ENCODE data around the gene CRYBA2.

CRYBA2 gene

GRCh38 chr2:218986148-218986761 is 7.0 kb downstream of the CRYBA2 start:
- H3K4me3 Mint-ChIP-seq = no peak overlapping the region
- H3K36me3 Mint-ChIP-seq (ENCODE audit: low read depth) = no peaks in the 10 kb centered on the region
- no peak for DNase-seq (ENCODE audit: low spot score)
- H3K27ac Mint-ChIP-seq = no peak overlapping the region
- H3K4me1 Mint-ChIP-seq (ENCODE audit: low read depth) = peaks cover 4% of the 10 kb centered on the region
- no peaks in the 10 kb centered on the region for H3K9me3 Mint-ChIP-seq
- peaks cover 84% of the 10 kb centered on the region for H3K27me3 Mint-ChIP-seq (ENCODE audit: low read depth)

- H3K36me3 Mint-ChIP-seq (ENCODE audit: low read depth) = peaks cover 2% of the 10 kb centered on the region
- H3K9me3 Mint-ChIP-seq = no peaks in the 10 kb centered on the region
- H3K27me3 Mint-ChIP-seq (ENCODE audit: low read depth) = peaks cover 82% of the 10 kb centered on the region
- H3K4me3 Mint-ChIP-seq = no peak overlapping the region
- no peak overlapping the region for H3K27ac Mint-ChIP-seq
- H3K4me1 Mint-ChIP-seq (ENCODE audit: low read depth) = peaks cover 8% of the 10 kb centered on the region
- no peak for DNase-seq (ENCODE audit: low spot score)
These were observed 7.7 kb downstream of the CRYBA2 start for GRCh38 chr2:218985325-218986091.

GRCh38 chr2:218985021-218985324 is 8.2 kb downstream of the CRYBA2 start, which contains the start of gene FEV:
Gene FEV, minus strand, starts transcription at chr2:218985184. Its CDS starts 109 bp downstream, at chr2:218985075.
- peaks cover 81% of the 10 kb centered on the region for H3K27me3 Mint-ChIP-seq (ENCODE audit: low read depth)
- H3K36me3 Mint-ChIP-seq (ENCODE audit: low read depth) = peaks cover 2% of the 10 kb centered on the region
- no peaks in the 10 kb centered on the region for H3K9me3 Mint-ChIP-seq
- no peak for DNase-seq (ENCODE audit: low spot score)
- peaks cover 11% of the 10 kb centered on the region for H3K4me1 Mint-ChIP-seq (ENCODE audit: low read depth)
- no peak within 1 kb of the TSS for H3K27ac Mint-ChIP-seq
- H3K4me3 Mint-ChIP-seq = no peak within 1 kb of the TSS

- Mint-ChIP-seq H3K36me3 (ENCODE audit: low read depth) (peaks cover 2% of the 10 kb centered on the region), H3K4me1 (ENCODE audit: low read depth) (peaks cover 11% of the 10 kb centered on the region), H3K4me3 (no peak overlapping the region), H3K9me3 (no peaks in the 10 kb centered on the region), H3K27ac (no peak overlapping the region), H3K27me3 (ENCODE audit: low read depth) (peaks cover 82% of the 10 kb centered on the region)
- DNase-seq (ENCODE audit: low spot score) = no peak
These were observed 8.8 kb downstream of the CRYBA2 start for GRCh38 chr2:218984239-218985020.

- DNase-seq (ENCODE audit: low spot score) = no peak
- Mint-ChIP-seq H3K27me3 (ENCODE audit: low read depth) (peaks cover 80% of the 10 kb centered on the region), H3K4me1 (ENCODE audit: low read depth) (peaks cover 11% of the 10 kb centered on the region), H3K27ac (no peak overlapping the region), H3K4me3 (no peak overlapping the region), H3K9me3 (no peaks in the 10 kb centered on the region), H3K36me3 (ENCODE audit: low read depth) (peaks cover 2% of the 10 kb centered on the region)
These were observed 9.3 kb downstream of the CRYBA2 start for GRCh38 chr2:218983934-218984238.

- Mint-ChIP-seq H3K4me1 (ENCODE audit: low read depth) (peaks cover 11% of the 10 kb centered on the region), H3K9me3 (no peaks in the 10 kb centered on the region), H3K4me3 (no peak overlapping the region), H3K27ac (no peak overlapping the region), H3K27me3 (ENCODE audit: low read depth) (peaks cover 78% of the 10 kb centered on the region), H3K36me3 (ENCODE audit: low read depth) (peaks cover 2% of the 10 kb centered on the region)
- no peak for DNase-seq (ENCODE audit: low spot score)
These were observed 9.8 kb downstream of the CRYBA2 start for GRCh38 chr2:218983263-218983933.

- peaks cover 2% of the 10 kb centered on the region for H3K36me3 Mint-ChIP-seq (ENCODE audit: low read depth)
- peaks cover 80% of the 10 kb centered on the region for H3K27me3 Mint-ChIP-seq (ENCODE audit: low read depth)
- peaks cover 11% of the 10 kb centered on the region for H3K4me1 Mint-ChIP-seq (ENCODE audit: low read depth)
- H3K9me3 Mint-ChIP-seq = no peaks in the 10 kb centered on the region
- no peak overlapping the region for H3K4me3 Mint-ChIP-seq
- DNase-seq (ENCODE audit: low spot score) = no peak
- H3K27ac Mint-ChIP-seq = no peak overlapping the region
These were observed 10.5 kb downstream of the CRYBA2 start for GRCh38 chr2:218982586-218983262.

GRCh38 chr2:218981881-218982585 is 11.2 kb downstream of the CRYBA2 start:
- no peak overlapping the region for H3K4me3 Mint-ChIP-seq
- no peak for DNase-seq (ENCODE audit: low spot score)
- H3K27ac Mint-ChIP-seq = no peak overlapping the region
- H3K9me3 Mint-ChIP-seq = no peaks in the 10 kb centered on the region
- peaks cover 11% of the 10 kb centered on the region for H3K4me1 Mint-ChIP-seq (ENCODE audit: low read depth)
- H3K27me3 Mint-ChIP-seq (ENCODE audit: low read depth) = peaks cover 77% of the 10 kb centered on the region
- H3K36me3 Mint-ChIP-seq (ENCODE audit: low read depth) = peaks cover 2% of the 10 kb centered on the region

- H3K27me3 Mint-ChIP-seq (ENCODE audit: low read depth) = peaks cover 75% of the 10 kb centered on the region
- peaks cover 2% of the 10 kb centered on the region for H3K36me3 Mint-ChIP-seq (ENCODE audit: low read depth)
- peak overlapping the region; percentile 76 for H3K27ac Mint-ChIP-seq
- no peaks in the 10 kb centered on the region for H3K9me3 Mint-ChIP-seq
- H3K4me1 Mint-ChIP-seq (ENCODE audit: low read depth) = peaks cover 11% of the 10 kb centered on the region
- DNase-seq (ENCODE audit: low spot score) = no peak
- H3K4me3 Mint-ChIP-seq = peak overlapping the region; percentile 38
These were observed 11.8 kb downstream of the CRYBA2 start for GRCh38 chr2:218981390-218981880.

GRCh38 chr2:218980735-218981389 is 12.4 kb downstream of the CRYBA2 start:
- H3K27ac Mint-ChIP-seq = peak overlapping the region; percentile 76
- H3K27me3 Mint-ChIP-seq (ENCODE audit: low read depth) = peaks cover 74% of the 10 kb centered on the region
- peaks cover 2% of the 10 kb centered on the region for H3K36me3 Mint-ChIP-seq (ENCODE audit: low read depth)
- H3K4me3 Mint-ChIP-seq = peak overlapping the region; percentile 38
- no peak for DNase-seq (ENCODE audit: low spot score)
- H3K4me1 Mint-ChIP-seq (ENCODE audit: low read depth) = peaks cover 11% of the 10 kb centered on the region
- H3K9me3 Mint-ChIP-seq = no peaks in the 10 kb centered on the region

- Mint-ChIP-seq H3K4me1 (ENCODE audit: low read depth) (peaks cover 11% of the 10 kb centered on the region), H3K27ac (no peak overlapping the region), H3K27me3 (ENCODE audit: low read depth) (peaks cover 74% of the 10 kb centered on the region)
These were observed 13.1 kb downstream of the CRYBA2 start for GRCh38 chr2:218979846-218980734.

More at GRCh38 chr2:218979846-218980734, 13.1 kb downstream of the CRYBA2 start:
- Mint-ChIP-seq H3K9me3 (no peaks in the 10 kb centered on the region), H3K4me3 (no peak overlapping the region), H3K36me3 (ENCODE audit: low read depth) (peaks cover 2% of the 10 kb centered on the region)
- peak; percentile 71 for DNase-seq (ENCODE audit: low spot score)

Measured in T-helper 2 cell treated with Interferon-gamma antibody and Interleukin-4, amounts not matched to agents 5 μg/mL and 100 μg/mL, for 36 hours (primary cell).